Measurements from ENCODE around the gene DEDD. TPM values are rescaled to one million over a fixed set of nuclear protein-coding genes. Genes with fewer than 3 reads are reported as not detected.

The DEDD gene
- total and polyA plus RNA-seq, 2 of the 4 experiments (the other 2 are of a cell fraction), result 40.2 to 47.9 TPM

DNA sequence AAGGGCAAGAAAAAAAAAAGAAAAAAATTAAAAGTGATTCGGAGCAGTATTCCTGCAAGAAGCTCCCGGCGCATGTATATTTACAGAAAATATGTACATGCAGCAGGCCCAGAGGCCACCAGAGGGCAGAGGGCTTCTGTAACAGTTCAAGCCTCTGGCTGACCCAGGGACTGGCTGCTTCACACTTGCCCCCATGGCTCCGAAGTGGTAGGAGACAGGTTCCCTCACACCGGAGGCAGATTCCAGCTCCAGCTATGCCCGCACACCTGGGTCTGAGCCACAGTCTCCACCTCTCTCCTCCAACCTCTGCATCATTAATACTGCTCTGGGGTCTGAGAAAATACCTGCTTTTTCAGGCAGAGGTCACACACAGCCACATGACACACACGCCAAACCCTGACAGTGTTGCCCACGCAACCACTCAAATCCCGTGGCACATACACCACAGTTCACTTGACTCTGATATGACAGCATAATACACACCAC is 60.5 kb downstream of the DEDD start:
- dilution Hi-C loops (cut with HindIII; ENCODE audit: low sequenced_read_pairs, unreplicated experiment), result no loop called here
- intact Hi-C loops (cut with micrococcal nuclease), result loop anchor here (2.0 kb wide), 1 partner anchor 25 kb away; no protein-coding TSS in a partner anchor

More for the DNA sequence above, 60.5 kb downstream of the DEDD start:
- Histone ChIP-seq H2AK5ac (ENCODE audit: low read depth, low read length) (no peak overlapping the region), H2BK20ac (ENCODE audit: low read depth, low read length) (no peak overlapping the region), H2AK9ac (replicated peaks; ENCODE audit: low read depth, low read length, poor library complexity) (no peak overlapping the region), H3K9ac (ENCODE audit: low read depth, low read length) (no peak overlapping the region), H3K18ac (ENCODE audit: low read depth, low read length) (no peak overlapping the region), H2BK5ac (ENCODE audit: low read depth, low read length, poor library complexity, severe bottlenecking) (no peak overlapping the region), H2AFZ (replicated peaks; ENCODE audit: low read length, poor library complexity) (peak overlapping the region; percentile 33), H3K14ac (replicated peaks; ENCODE audit: low read depth, low read length) (no peak overlapping the region), H4K91ac (ENCODE audit: insufficient read depth, low read depth, low read length) (no peak overlapping the region), H4K5ac (ENCODE audit: low read depth, low read length) (no peak overlapping the region), H3K79me1 (ENCODE audit: low read depth in 1 of 2, low read length in 2 of 2) (no peaks in the 10 kb centered on the region), H3K9me1 (ENCODE audit: insufficient read depth, low read length) (no peaks in the 10 kb centered on the region), H4K8ac (ENCODE audit: low read depth in 2 of 2, low read length in 2 of 2) (no peak overlapping the region), H2BK120ac (ENCODE audit: low read depth, low read length) (no peak overlapping the region), H3K23ac (ENCODE audit: low read depth, low read length) (no peak overlapping the region), H4K20me1 (ENCODE audit: insufficient read depth, low read length) (no peaks in the 10 kb centered on the region; the same call in none of the 2 replicates), H3K4ac (ENCODE audit: low read depth, low read length) (no peak overlapping the region), H3K36me3 (ENCODE audit: control insufficient read depth, insufficient read depth, low read length) (no peaks in the 10 kb centered on the region), H3K9me3 (ENCODE audit: control insufficient read depth, insufficient read depth, low read length) (no peaks in the 10 kb centered on the region), H3K27me3 (ENCODE audit: control insufficient read depth, insufficient read depth, low read length) (no peaks in the 10 kb centered on the region; the same call in 1 of the 2 replicates), H2BK15ac (ENCODE audit: low read depth, low read length) (no peak overlapping the region), H3K4me1 (ENCODE audit: control insufficient read depth, insufficient read depth, low read length) (no peaks in the 10 kb centered on the region), H3K4me3 (ENCODE audit: insufficient read depth, low read depth, low read length) (no peak overlapping the region), H3K27ac (ENCODE audit: insufficient read depth, low read length) (no peak overlapping the region), H3K56ac (ENCODE audit: extremely low read depth, insufficient read depth, low read length) (no peak overlapping the region), H3K4me2 (ENCODE audit: low read depth, low read length) (no peak overlapping the region)
- BruUV-seq (replicated peaks), result no TSS peak
- POLR2A ChIA-PET (ENCODE audit: unreplicated experiment), result no interaction called here
- in situ Hi-C loops (cut with MboI; ENCODE audit: low sequenced_read_pairs), result no loop called here
- CTCF ChIA-PET, result interaction anchor here (0.6 to 1.8 kb wide), 3 partner anchors 26 to 52 kb away, joined by 3 to 7 read pairs (median 4); partner anchors contain the start of gene KLHDC9
- no peak for DNase-seq
- ATAC-seq (ENCODE audit: low read depth), result peak; percentile 63; the same call in 1 of the 2 replicates
- 94% methylated on average over 3 of the region's 9 CpGs; no CpG with 5 or more reads in 1 of the 2 experiments for WGBS, 2 experiments (ENCODE audit: extremely low coverage in 2 of 2, insufficient read length in 1 of 2)
- TF ChIP-seq POLR2A (IDR thresholded peaks at IDR 0.05; ENCODE audit: low read depth, low read length), result no peak
- TF ChIP-seq RAD21 (IDR thresholded peaks at IDR 0.05; ENCODE audit: low read length), result peak; percentile 62
- TF ChIP-seq CTCF (conservative IDR thresholded peaks at IDR 0.05; ENCODE audit: low read depth, low read length), result peak; percentile 50
- peak; percentile 67 for TF ChIP-seq SMC3 (IDR thresholded peaks at IDR 0.05; ENCODE audit: low read depth, low read length)
- TF ChIP-seq CEBPB (IDR thresholded peaks at IDR 0.05; ENCODE audit: low read depth, low read length), result no peak

Small RNA genes lying within 50 kb of the gene (microRNA-seq; reads per million reads assigned to microRNA genes)
- gene RF01225 (ENCODE audit: insufficient read depth, insufficient read length), result not detected

Small RNA genes lying within 50 kb of the gene (small RNA-seq; reads per million reads assigned to genes)
- 0 reads per million in 5 experiments for gene RF01225

Other genes with a start within 250 kb of the DEDD start
- not detected in 2 replicates for gene ITLN1, start 247.5 kb downstream of the DEDD start, total RNA-seq (2012; rRNA removed)
- not detected in 2 replicates for gene ITLN1, start 247.5 kb downstream of the DEDD start, polyA plus RNA-seq (2012; rRNA removed)
- not detected in 2 replicates for gene ITLN2, start 177.9 kb downstream of the DEDD start, total RNA-seq (2012; rRNA removed)
- gene ITLN2, start 177.9 kb downstream of the DEDD start, polyA plus RNA-seq (2012; rRNA removed), result not detected in 2 replicates
- 0.83 and 2.2 TPM in 2 replicates for gene F11R, start 111.5 kb downstream of the DEDD start, total RNA-seq (2012; rRNA removed)
- 0.47 and 0.79 TPM in 2 replicates for gene F11R, start 111.5 kb downstream of the DEDD start, polyA plus RNA-seq (2012; rRNA removed)
- not detected in 2 replicates for gene TSTD1, start 93.7 kb downstream of the DEDD start, total RNA-seq (2012; rRNA removed)
- 0.21 TPM in 1 of 2 replicates, not detected in the other for gene TSTD1, start 93.7 kb downstream of the DEDD start, polyA plus RNA-seq (2012; rRNA removed)
- gene USF1, start 86.7 kb downstream of the DEDD start, total RNA-seq (2012; rRNA removed), result 62.2 and 78.9 TPM in 2 replicates
- 34.6 and 37.1 TPM in 2 replicates for gene USF1, start 86.7 kb downstream of the DEDD start, polyA plus RNA-seq (2012; rRNA removed)
- gene ARHGAP30, start 62.8 kb downstream of the DEDD start, total RNA-seq (2012; rRNA removed), result not detected in 2 replicates
- 0.02 and 0.03 TPM in 2 replicates for gene ARHGAP30, start 62.8 kb downstream of the DEDD start, polyA plus RNA-seq (2012; rRNA removed)
- gene NECTIN4, start 43.1 kb downstream of the DEDD start, total RNA-seq (2012; rRNA removed), result under 0.01 and 0.18 TPM in 2 replicates
- 0.13 and 0.24 TPM in 2 replicates for gene NECTIN4, start 43.1 kb downstream of the DEDD start, polyA plus RNA-seq (2012; rRNA removed)
- gene KLHDC9, start 34.3 kb downstream of the DEDD start, total RNA-seq (2012; rRNA removed), result 0.18 TPM in 1 of 2 replicates, not detected in the other
- 0.70 and 1.1 TPM in 2 replicates for gene KLHDC9, start 34.3 kb downstream of the DEDD start, polyA plus RNA-seq (2012; rRNA removed)
- gene PFDN2, start 14.6 kb downstream of the DEDD start, total RNA-seq (2012; rRNA removed), result 62.4 and 166 TPM in 2 replicates
- gene PFDN2, start 14.6 kb downstream of the DEDD start, polyA plus RNA-seq (2012; rRNA removed), result 179 and 180 TPM in 2 replicates
- 22.8 TPM in 2 replicates for gene NIT1, start 14.6 kb downstream of the DEDD start, total RNA-seq (2012; rRNA removed)
- gene NIT1, start 14.6 kb downstream of the DEDD start, polyA plus RNA-seq (2012; rRNA removed), result 33.2 and 33.6 TPM in 2 replicates
- 134 and 137 TPM in 2 replicates for gene UFC1, start 21.3 kb upstream of the DEDD start, total RNA-seq (2012; rRNA removed)
- gene UFC1, start 21.3 kb upstream of the DEDD start, polyA plus RNA-seq (2012; rRNA removed), result 113 and 140 TPM in 2 replicates
- gene USP21, start 26.8 kb upstream of the DEDD start, total RNA-seq (2012; rRNA removed), result 3.3 and 6.3 TPM in 2 replicates
- gene USP21, start 26.8 kb upstream of the DEDD start, polyA plus RNA-seq (2012; rRNA removed), result 23.8 and 24.7 TPM in 2 replicates
- 6.1 TPM in 2 replicates for gene PPOX, start 33.8 kb upstream of the DEDD start, total RNA-seq (2012; rRNA removed)
- 14.3 and 14.8 TPM in 2 replicates for gene PPOX, start 33.8 kb upstream of the DEDD start, polyA plus RNA-seq (2012; rRNA removed)
- gene B4GALT3, start 44.8 kb upstream of the DEDD start, total RNA-seq (2012; rRNA removed), result 11.4 and 19.9 TPM in 2 replicates
- gene B4GALT3, start 44.8 kb upstream of the DEDD start, polyA plus RNA-seq (2012; rRNA removed), result 36.0 and 41.5 TPM in 2 replicates
- gene ADAMTS4, start 66.4 kb upstream of the DEDD start, total RNA-seq (2012; rRNA removed), result 0.28 and 0.72 TPM in 2 replicates
- 0.39 and 0.40 TPM in 2 replicates for gene ADAMTS4, start 66.4 kb upstream of the DEDD start, polyA plus RNA-seq (2012; rRNA removed)
- gene NDUFS2, start 69.7 kb upstream of the DEDD start, total RNA-seq (2012; rRNA removed), result 85.5 and 122 TPM in 2 replicates
- gene NDUFS2, start 69.7 kb upstream of the DEDD start, polyA plus RNA-seq (2012; rRNA removed), result 101 and 103 TPM in 2 replicates
- gene FCER1G, start 82.6 kb upstream of the DEDD start, total RNA-seq (2012; rRNA removed), result not detected in 2 replicates
- gene FCER1G, start 82.6 kb upstream of the DEDD start, polyA plus RNA-seq (2012; rRNA removed), result 0.44 and 0.57 TPM in 2 replicates
- not detected in 2 replicates for gene APOA2, start 91.0 kb upstream of the DEDD start, total RNA-seq (2012; rRNA removed)
- not detected in 2 replicates for gene APOA2, start 91.0 kb upstream of the DEDD start, polyA plus RNA-seq (2012; rRNA removed)
- gene TOMM40L, start 93.4 kb upstream of the DEDD start, total RNA-seq (2012; rRNA removed), result 11.4 and 12.5 TPM in 2 replicates
- gene TOMM40L, start 93.4 kb upstream of the DEDD start, polyA plus RNA-seq (2012; rRNA removed), result 7.7 and 7.9 TPM in 2 replicates
- not detected in 2 replicates for gene NR1I3, start 105.5 kb upstream of the DEDD start, total RNA-seq (2012; rRNA removed)
- gene NR1I3, start 105.5 kb upstream of the DEDD start, polyA plus RNA-seq (2012; rRNA removed), result not detected in 2 replicates
- gene PCP4L1, start 126.1 kb upstream of the DEDD start, total RNA-seq (2012; rRNA removed), result not detected in 2 replicates
- not detected in 2 replicates for gene PCP4L1, start 126.1 kb upstream of the DEDD start, polyA plus RNA-seq (2012; rRNA removed)
- gene MPZ, start 177.3 kb upstream of the DEDD start, total RNA-seq (2012; rRNA removed), result 0.18 and 0.28 TPM in 2 replicates
- 0.80 and 0.96 TPM in 2 replicates for gene MPZ, start 177.3 kb upstream of the DEDD start, polyA plus RNA-seq (2012; rRNA removed)
- gene SDHC, start 181.7 kb upstream of the DEDD start, total RNA-seq (2012; rRNA removed), result 36.1 and 158 TPM in 2 replicates
- 155 and 235 TPM in 2 replicates for gene SDHC, start 181.7 kb upstream of the DEDD start, polyA plus RNA-seq (2012; rRNA removed)
- not detected in 2 replicates for gene CFAP126, start 235.2 kb upstream of the DEDD start, total RNA-seq (2012; rRNA removed)
- not detected in 2 replicates for gene CFAP126, start 235.2 kb upstream of the DEDD start, polyA plus RNA-seq (2012; rRNA removed)